Keratinocyte (primary cell): Measurements from ENCODE around the gene CLDN9.

Experiments used
- CTCF ChIP-seq, 3 experiments: IDR thresholded peaks in 1 of 3; conservative IDR thresholded peaks in 1 of 3; optimal IDR thresholded peaks in 1 of 3; 2 replicates in 2 of 3; 3 replicates in 1 of 3; pipeline versions ENCODE3 to v1.5.1; 2011; ENCODE audit warnings: low read length in 3 of 3, mild to moderate bottlenecking in 3 of 3, moderate library complexity in 2 of 3, control low read depth in 1 of 3, inconsistent platforms in 1 of 3; ENCODE audit not compliant: insufficient read depth in 2 of 3; ENCODE audit errors: extremely low read depth in 1 of 3
- EZH2 ChIP-seq: IDR thresholded peaks from one replicate; pipeline ENCODE4 v1.6.1; 2012; ENCODE audit warnings: inconsistent platforms, mild to moderate bottlenecking, low read length, moderate library complexity

GRCh38 chr16:2976673-2977072, 36.0 kb upstream of the CLDN9 start:
- TF ChIP-seq CTCF (optimal IDR thresholded peaks at IDR 0.05 in 1 of 3, IDR thresholded peaks at IDR 0.05 in 1 of 3, conservative IDR thresholded peaks at IDR 0.05 in 1 of 3; ENCODE audit: extremely low read depth in 1 of 3, insufficient read depth in 2 of 3, low read length in 3 of 3) (no peak), EZH2 (no peak)
